Measurements from ENCODE around the gene LARGE1.

DNA sequence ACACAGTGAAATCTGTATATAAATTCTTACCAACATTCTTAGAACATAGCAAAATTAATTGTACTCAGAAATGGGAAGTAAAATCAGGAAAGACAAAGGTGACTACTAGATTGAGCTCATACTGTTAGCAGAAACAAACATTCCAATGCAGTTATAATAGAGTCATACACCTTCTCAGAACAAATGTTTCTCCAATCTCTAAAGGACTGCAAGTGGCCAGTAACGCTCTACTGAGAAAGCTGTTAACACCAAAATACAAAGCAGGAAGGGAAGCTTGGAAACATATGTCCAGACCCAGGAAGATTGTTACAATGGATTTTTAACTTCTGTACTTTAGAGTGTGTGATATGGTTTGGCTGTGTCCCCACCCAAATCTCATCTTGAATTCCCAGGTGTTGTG, 341.5 kb downstream of the LARGE1 start:
- TF ChIP-seq, protein P1, sequence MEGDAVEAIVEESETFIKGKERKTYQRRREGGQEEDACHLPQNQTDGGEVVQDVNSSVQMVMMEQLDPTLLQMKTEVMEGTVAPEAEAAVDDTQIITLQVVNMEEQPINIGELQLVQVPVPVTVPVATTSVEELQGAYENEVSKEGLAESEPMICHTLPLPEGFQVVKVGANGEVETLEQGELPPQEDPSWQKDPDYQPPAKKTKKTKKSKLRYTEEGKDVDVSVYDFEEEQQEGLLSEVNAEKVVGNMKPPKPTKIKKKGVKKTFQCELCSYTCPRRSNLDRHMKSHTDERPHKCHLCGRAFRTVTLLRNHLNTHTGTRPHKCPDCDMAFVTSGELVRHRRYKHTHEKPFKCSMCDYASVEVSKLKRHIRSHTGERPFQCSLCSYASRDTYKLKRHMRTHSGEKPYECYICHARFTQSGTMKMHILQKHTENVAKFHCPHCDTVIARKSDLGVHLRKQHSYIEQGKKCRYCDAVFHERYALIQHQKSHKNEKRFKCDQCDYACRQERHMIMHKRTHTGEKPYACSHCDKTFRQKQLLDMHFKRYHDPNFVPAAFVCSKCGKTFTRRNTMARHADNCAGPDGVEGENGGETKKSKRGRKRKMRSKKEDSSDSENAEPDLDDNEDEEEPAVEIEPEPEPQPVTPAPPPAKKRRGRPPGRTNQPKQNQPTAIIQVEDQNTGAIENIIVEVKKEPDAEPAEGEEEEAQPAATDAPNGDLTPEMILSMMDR (IDR thresholded peaks at IDR 0.05; ENCODE audit: control extremely low read depth in 1 of 3, insufficient read depth in 1 of 3, low read depth in 1 of 3, low read length in 3 of 3): no peak
- TF ChIP-seq RXRA (IDR thresholded peaks at IDR 0.05; ENCODE audit: insufficient read depth, low read depth, low read length) (no peak), ZNF274 (IDR thresholded peaks at IDR 0.05; ENCODE audit: borderline replicate concordance, extremely low read depth, low read length) (no peak), PHF8 (conservative IDR thresholded peaks at IDR 0.05; ENCODE audit: low read depth, low read length) (no peak), SP4 (IDR thresholded peaks at IDR 0.05; ENCODE audit: low read length) (no peak), HDAC2 (IDR thresholded peaks at IDR 0.05; ENCODE audit: borderline replicate concordance in 1 of 2, low read depth in 2 of 2, low read length in 2 of 2) (no peak), RAD21 (IDR thresholded peaks at IDR 0.05 in 1 of 2, conservative IDR thresholded peaks at IDR 0.05 in 1 of 2; ENCODE audit: low read depth in 2 of 2, low read length in 2 of 2) (no peak)
- TF ChIP-seq, protein P2, sequence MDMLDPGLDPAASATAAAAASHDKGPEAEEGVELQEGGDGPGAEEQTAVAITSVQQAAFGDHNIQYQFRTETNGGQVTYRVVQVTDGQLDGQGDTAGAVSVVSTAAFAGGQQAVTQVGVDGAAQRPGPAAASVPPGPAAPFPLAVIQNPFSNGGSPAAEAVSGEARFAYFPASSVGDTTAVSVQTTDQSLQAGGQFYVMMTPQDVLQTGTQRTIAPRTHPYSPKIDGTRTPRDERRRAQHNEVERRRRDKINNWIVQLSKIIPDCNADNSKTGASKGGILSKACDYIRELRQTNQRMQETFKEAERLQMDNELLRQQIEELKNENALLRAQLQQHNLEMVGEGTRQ (IDR thresholded peaks at IDR 0.05; ENCODE audit: low read length): no peak
